ENCODE data around the gene GFOD2. TPM values are rescaled to one million over a fixed set of nuclear protein-coding genes. Genes with fewer than 3 reads are reported as not detected.

The GFOD2 gene
- total RNA-seq, 1 donor from 2014 or later = 10.7 TPM

DNA sequence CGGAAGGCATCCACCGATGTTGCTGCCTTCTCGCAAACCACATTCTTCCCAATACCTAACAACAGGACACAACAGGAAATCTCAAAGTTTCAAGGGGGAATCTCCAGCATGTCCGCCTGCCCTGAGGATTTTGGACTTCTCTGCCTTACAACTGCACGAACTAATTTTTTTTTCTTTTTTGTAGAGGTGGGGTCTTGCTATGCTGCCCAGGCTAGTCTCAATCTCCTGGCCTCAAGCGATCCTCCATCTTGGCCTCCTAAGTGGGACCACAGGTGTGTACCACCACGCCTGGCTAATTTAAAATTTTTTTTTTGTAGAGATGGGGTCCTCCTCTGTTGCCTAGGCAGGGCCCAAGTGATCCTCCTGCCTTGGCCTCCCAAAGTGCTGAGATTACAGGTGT, 43.1 kb downstream of the GFOD2 start:
- no peak for DNase-seq (ENCODE audit: low spot score)
- intact Hi-C loops (cut with DNase I) = no loop called here

DNA sequence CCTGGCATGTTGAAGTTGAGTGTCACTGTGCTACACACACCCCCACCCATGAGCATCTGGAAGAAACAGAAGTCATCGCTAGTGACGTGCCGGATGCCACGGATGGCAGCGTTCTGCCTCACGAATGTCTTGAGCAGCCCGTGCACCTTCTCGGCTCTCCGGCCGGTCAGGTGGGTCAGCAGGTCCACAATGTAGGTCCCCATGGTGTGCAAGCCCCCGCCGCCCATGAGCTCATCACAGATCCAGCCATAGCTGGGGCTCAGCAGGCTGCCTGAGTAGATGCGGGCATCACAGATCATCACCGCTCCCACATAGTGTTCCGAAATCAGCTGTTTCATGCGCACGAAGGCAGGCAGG, 43.6 kb downstream of the GFOD2 start:
- intact Hi-C loops (cut with DNase I) = no loop called here

DNA sequence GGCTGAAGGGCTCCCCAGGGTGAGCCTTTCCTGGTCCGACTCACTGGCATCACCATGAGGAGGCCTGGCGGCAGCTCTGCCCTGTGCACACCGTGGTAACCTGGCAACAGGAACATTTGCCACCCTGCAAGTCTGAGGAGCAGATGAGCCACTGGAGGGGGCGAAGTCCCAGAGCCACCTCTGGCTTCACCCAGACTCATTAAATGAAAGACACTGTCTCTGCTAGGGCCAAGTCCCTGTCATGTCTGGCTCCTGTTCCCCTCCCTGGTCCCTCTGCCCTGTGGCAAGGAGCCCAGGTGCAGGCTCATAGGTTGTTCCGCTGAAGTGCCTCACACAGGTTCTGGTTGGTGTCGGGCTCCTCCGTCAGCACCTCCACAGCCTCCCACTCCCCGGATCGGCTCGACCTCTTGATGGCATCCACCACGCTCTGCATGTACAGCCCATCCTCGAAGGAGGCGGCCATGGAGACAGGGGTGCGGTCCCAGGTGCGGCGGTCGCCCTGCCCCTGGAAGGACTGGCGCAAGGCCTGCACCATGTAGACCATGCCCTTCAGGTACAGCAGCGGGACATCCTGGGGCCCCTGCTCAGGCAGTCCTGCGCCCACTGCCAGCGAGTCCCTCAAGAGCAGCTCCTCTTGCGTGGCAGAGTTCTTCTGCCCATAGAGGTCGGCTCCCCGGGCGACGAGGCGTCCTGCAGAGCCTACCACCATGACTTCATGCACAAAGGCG, 44.1 kb downstream of the GFOD2 start:
- DNase-seq (ENCODE audit: low spot score) = no peak
- intact Hi-C loops (cut with DNase I) = loop anchor here (5.0 kb wide), 4 partner anchors 42 to 367 kb away; partner anchors contain the start of genes GFOD2, RANBP10 and TSNAXIP1

More for the DNA sequence above, 43.6 kb downstream of the GFOD2 start:
- DNase-seq (ENCODE audit: low spot score) = no peak

DNA sequence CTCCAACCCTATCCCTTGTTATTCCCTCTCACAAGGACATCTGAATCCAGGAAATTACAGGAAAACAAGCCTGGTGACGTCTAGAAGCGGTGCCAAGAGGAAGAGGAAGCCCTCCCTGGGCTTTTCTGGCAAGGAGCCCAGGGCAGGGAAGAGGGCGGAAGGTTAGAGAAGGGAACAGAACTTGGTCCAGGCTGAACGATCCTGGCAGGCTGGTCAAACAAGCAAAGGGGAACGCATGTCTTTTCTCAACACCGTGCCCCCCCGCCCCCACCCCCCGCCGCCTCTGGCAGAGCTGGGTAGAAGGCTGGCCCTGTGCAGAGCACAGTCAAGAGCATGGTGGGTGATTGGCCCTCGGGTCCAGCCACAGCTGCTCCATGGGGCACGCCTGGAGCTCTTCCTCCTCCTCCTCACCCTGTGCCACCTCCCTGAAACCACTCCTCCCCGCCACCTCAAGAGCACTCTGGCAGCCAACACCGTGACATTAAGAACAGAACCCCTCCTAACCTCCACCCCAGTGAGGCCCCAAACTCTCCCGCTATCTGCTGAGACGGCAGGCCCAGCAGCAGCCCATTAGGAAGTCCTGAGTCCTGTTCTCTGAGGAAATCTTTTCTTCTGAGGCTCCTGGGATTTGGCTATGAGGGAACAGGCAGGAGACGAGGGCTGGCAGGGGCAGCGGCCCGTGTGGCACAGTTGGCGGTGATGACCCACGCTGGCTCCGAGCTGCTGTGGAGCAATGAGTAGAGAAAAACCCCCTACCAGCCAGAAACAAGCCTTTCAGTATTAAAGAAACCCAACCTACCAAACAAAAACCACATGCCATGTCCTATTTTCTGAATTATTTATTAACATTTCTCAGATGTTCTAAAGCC, 45.2 kb downstream of the GFOD2 start:
- DNase-seq (ENCODE audit: low spot score) = no peak
- intact Hi-C loops (cut with DNase I) = loop anchor here (5.0 kb wide), 4 partner anchors 43 to 368 kb away; partner anchors contain the start of genes GFOD2, RANBP10 and TSNAXIP1

DNA sequence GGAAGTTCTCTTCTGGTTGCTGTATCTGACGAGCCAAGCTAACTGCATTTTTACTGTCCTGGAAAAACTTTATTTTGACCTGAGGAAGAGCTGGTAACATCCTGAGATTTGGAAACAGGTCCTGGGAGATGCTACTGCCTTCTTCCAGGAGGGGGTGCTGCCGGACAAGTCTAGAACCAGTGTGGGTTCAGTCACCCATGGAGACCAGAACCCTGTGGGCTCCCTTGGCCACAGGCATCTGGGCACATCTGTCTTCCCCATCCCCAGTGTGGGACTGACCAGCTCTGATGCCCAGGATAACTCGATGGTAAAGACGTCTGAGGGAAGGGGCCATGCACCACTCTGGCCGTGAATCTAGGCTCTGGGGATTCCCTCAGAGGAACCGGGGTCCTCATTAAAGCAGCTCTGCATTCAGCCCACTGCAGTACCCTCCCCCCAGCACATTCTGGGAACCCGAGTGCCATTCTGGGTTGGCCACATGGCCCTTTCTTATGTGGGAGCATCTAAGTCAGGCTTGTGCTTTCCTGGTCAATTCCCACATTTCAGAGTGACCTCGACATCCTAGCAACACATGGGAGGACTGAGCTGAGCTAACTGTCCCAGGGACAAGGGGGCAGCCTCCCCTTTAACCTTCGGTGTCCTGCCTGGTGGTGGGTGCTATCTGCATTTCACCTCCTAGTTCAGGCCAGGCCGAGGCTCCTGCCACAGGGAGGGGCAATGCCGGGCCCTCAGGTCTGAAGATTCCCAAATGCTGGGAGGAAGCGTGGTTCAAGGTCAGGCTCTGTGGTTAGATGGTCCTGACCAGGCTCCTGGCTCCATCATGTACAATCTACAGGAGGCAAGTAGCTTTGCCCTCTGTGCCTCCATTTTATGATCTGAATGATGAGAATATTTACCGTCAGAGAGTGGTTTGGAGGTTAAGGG, 46.1 kb downstream of the GFOD2 start:
- intact Hi-C loops (cut with DNase I) = loop anchor here (5.0 kb wide), 4 partner anchors 44 to 369 kb away; partner anchors contain the start of genes GFOD2, RANBP10 and TSNAXIP1

DNA sequence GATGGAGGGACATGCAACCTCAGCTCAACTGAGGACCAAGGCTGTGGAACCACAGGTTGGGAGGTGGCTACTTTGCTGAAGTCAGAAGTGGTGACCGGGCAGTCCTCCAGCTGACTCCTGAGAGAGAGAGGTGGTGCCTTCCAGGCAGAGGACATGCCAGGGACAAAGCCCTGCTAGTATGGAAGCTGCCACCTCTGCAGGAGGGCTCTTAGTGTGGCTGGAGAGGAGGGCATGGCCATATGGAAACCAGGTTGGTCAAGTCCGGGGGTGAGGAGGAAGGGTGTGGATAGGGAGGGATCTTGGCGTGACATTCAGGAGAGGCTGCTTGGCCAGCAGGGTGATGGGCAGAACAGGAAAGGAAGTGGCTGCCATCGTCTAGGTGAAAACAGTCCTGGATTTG, 46.8 kb downstream of the GFOD2 start:
- intact Hi-C loops (cut with DNase I) = loop anchor here (5.0 kb wide), 4 partner anchors 45 to 370 kb away; partner anchors contain the start of genes GFOD2, RANBP10 and TSNAXIP1
- DNase-seq (ENCODE audit: low spot score) = no peak

More for the DNA sequence above, 46.1 kb downstream of the GFOD2 start:
- DNase-seq (ENCODE audit: low spot score) = no peak

DNA sequence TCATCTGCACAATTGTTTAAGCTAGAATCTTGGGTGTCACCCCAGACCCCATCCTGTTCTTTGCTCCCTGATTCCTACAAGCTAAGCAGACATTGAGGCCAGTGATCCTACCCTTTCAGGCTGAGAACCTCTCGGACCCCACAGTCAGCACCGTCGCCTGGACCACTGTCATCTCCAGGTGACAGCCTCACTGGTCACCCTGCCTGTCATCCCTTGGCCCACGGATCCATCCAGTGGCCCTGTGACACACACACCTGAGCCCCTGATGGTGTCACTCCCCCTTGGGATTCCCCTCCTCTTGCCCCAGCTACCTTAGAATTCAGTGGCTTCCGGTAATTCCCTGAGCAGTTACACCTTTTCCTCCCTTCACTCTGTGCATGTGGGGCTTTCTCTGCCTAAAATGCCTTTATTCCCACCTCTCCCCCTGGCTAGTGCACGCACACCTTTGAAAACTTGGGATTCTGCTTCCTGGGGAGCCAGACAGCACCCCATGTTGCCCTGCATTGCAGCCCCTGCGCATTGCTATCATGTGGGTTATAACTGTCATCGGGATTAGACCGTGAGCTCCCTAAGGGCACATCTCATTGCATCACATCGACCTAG, 49.5 kb downstream of the GFOD2 start:
- intact Hi-C loops (cut with DNase I) = loop anchor here (5.0 kb wide), 4 partner anchors 48 to 373 kb away; partner anchors contain the start of genes GFOD2, RANBP10 and TSNAXIP1
- no peak for DNase-seq (ENCODE audit: low spot score)

DNA sequence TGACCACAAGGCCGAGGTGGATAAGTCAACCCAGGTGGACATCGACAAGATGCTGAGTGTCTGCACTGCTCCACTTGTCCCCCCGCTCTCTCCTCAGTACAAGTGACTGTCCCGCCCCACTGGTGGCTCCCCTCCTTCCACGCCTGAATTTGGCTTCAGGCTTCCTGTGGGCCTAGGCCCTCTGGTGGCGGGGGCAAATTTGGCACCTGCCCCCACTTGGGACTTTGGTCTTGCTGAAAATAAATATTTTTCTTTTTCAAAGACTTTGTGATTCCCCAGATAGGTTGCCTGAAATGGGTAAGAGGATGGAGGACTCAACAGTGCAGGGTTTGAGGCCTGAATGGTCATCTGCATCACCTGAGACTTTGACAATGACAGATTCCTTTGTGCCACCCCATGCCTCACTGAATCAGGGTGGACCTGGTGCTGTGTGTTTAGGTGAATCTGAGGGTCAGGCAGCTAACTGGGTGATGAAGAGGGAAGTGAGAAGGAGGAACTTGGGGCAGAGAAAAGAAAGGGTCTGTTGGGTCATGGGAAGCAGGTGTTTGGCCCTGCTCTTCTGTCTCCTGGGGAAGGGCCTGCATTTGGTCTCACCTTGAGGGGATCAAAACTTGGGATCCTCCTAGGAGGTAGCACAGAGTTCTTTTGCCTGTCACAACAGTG, 50.5 kb downstream of the GFOD2 start:
- intact Hi-C loops (cut with DNase I) = loop anchor here (1.0 kb wide), 1 partner anchor 147 kb away; no protein-coding TSS in a partner anchor
- DNase-seq (ENCODE audit: low spot score) = no peak

DNA sequence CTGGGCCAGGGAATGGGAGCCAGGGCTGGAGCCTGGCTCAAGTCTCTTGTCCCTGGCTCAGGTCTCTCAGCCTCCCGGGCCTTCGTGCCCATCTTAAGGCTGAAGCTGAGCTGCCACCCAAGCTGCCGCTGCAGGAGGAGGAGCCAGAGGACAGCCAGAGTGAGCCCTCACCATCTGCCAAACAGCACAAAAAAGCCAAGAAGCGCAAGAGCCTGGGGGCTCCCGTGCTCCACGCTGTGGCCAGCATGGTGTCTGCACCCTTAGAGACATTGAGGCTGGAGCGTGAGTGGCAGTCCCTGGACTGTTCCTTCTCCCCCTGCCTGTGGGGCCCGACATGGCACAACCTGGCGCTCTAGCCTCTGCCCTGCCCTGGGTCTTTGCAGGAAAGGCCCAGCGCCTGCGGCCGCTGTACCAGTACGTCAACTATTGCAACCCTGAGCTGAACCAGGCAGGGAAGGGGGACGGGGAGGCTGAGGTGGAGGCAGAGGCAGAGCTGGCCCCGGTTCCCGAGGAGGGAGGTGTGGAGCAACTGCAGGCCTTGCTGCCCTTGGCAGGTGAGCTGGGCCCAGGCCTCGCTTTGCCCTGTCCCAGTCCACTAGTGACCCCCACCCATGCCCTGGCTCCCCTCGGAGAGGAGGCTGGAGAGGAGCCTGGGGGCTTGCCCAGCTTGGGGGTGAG, 51.2 kb downstream of the GFOD2 start:
- DNase-seq (ENCODE audit: low spot score) = peak; percentile 90
- intact Hi-C loops (cut with DNase I) = loop anchor here (1.0 kb wide), 2 partner anchors 106 to 147 kb away; partner anchors contain the start of gene CTCF

DNA sequence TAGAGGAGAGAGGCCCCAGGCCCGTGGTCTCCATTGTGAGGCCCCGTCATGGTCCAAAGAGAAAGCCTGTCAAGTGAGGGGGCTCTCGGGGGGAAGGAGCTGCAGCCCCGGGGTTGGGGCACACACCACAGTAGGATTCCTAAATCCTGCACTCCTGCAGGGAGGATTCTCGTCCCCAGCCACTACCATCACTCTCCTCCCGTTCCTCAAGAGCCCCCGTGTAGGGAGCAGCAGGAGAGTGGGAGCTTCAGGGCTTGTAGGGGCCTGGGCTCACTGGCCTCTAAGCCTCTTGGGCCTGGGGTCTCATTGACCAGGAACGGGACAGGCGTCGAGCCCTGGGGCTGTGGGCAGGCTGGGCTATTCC, 51.7 kb downstream of the GFOD2 start:
- intact Hi-C loops (cut with DNase I) = loop anchor here (1.0 kb wide), 1 partner anchor 105 kb away; the partner anchor contains the start of gene CTCF
- no peak for DNase-seq (ENCODE audit: low spot score)

DNA sequence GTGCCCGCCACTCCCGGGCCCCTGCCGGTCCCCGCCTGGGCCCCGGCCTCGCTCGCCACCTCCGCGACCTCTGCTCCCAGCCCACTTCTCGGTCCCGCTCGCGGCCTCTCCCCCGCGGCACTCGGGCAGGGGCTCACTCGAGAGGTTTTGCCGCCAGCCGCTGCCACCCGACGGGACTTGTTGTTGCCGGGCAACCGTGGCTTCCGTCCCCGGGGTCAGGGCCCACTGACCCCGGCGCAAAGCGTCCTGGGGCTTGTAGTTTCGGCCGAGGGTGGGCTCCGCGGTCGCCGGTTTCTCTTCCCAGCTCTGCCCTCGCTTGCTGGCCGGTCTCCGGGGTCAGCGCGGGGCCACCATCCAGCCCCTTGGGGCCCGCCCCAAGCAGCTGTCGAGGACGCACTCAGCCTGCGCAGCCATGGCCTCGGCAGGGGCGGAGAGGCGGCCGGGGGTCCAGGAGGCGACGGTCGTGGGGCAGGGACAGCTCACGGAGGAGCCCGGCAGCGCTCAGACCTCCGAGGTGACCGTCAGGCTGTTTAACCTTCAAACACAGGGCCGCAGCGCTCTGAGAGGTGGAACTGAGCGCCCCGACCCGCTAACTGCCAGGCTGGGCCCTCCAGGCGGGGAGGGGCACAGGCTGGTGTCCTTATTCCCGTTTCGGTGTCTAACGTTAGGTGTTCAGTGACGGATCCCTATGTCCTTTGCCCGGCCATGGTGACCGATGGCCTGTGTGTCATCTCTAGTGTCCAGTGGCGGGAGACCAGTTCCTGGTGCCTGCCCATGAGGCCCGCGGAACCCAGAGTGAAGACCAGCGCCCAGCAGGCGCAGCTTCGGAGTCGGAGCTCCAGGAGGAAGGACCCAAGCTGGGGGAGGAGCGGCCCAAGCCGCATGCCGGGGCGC, 52.3 kb downstream of the GFOD2 start, which contains the start of the genes C16orf86 and ENKD1:
Gene C16orf86, plus strand, starts transcription at position 256 of the 894 bp plus-strand sequence. Its CDS starts 157 bp downstream, at position 413.
Gene ENKD1, minus strand, starts transcription at position 192 of the 894 bp plus-strand sequence. CDS start 308 bp downstream, outside the sequence.
- intact Hi-C loops (cut with DNase I) = loop anchor here (1.0 kb wide), 1 partner anchor 105 kb away; the partner anchor contains the start of gene CTCF
- DNase-seq (ENCODE audit: low spot score) = peak; percentile 95

DNA sequence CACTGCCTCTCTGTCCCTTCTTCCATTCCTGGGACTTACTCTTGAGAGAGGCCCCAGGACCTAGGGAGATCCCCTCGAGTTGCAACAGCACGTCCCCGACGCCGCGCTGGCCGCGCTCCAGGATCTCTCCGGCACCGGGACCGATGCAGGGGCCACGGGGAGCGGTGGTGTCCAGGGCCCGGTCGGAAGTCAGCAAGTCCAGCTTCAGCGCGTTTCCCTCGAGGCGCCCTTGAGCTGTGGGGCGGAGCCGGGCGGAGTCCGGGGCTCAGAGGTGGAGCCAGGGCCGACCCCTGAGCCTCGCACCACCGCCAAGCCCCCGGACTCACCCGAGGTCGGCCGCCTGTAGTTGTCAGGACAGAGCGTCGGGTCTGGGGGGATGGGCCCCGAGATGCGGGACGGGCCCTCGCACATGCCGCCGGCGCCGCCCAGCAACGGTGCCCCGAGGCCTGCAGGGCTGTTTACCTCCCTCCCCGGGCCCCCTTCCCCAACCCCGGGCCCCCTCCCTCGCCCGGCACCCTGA, 53.0 kb downstream of the GFOD2 start:
- intact Hi-C loops (cut with DNase I) = no loop called here
- DNase-seq (ENCODE audit: low spot score) = no peak

DNA sequence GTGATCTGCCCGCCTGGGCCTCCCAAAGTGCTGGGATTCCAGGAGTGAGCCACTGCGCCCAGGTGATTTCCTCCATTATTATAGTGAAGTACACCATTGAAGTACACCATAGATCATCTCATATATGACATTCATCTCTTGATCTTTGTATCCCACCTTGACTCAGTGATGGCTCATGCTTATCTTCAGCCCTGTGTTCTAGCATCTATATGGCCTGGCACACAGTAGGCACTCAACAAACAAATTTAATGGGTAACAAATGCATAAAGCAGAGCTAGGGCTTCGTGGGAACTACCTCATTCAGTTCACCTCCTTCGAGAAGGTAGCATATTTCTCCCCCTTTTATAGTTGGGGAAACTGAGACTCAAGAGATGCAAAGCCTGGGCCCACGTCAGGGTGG, 53.5 kb downstream of the GFOD2 start:
- intact Hi-C loops (cut with DNase I) = no loop called here
- no peak for DNase-seq (ENCODE audit: low spot score)

DNA sequence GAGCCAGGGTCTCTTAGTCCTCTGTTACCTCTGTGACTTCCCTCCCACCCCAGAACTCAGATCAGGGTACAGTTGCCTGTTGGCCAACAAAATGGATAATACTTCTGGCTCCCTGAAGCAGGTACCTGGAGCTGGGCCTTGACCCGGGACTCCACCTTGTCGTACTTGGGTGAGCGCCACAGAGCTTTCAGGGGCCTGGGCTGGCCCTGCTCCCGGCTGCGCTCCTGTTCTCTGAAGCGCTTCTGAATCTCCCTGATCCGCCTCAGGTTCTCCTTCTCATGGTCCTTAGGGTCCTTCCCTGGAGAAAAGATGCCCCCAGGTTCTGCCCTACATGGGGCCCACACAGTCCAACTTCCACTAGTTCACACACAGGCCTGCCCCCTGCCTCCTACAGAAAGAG, 54.2 kb downstream of the GFOD2 start:
- intact Hi-C loops (cut with DNase I) = no loop called here
- DNase-seq (ENCODE audit: low spot score) = no peak

DNA sequence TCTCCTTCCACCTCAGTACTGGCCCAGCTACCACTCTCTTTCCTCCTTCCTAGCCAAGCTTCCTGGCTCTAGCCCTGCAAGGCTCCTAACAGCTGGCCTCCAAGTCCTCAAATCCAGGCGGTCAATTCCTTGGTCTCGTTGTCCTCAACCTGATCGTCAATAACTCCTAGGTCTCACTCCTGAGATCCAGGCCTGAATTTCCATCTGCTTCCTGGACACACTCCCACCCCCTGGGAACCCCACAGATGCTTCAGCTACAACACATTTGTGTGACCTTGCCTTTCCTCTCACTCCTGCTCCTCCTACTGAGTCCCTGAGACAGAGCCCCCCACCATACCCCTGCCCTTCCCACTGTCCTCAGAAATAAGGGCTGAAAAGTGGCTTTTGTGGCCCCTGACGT, 54.9 kb downstream of the GFOD2 start:
- no peak for DNase-seq (ENCODE audit: low spot score)
- intact Hi-C loops (cut with DNase I) = no loop called here

DNA sequence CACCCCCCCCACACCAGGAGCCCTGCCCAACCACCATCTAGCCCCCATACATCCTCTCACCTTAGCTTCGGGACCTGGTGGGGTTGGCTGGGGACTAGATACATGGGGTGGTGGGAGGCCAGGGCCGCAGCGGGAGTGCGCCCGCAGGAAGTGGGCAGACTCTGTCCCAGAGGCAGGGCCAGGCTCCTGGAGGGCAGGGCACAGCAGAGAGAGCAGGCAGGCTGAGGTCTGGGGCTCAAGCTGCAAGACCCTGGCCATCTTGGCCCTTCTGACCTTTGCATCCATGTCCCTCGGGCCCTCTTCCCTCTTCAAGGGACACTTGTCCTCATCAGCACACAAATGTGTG, 55.3 kb downstream of the GFOD2 start:
- intact Hi-C loops (cut with DNase I) = no loop called here
- no peak for DNase-seq (ENCODE audit: low spot score)
